HEK293 (cell line): ENCODE results near the gene TNNC2.

Source experiments
- CTCF ChIA-PET: fragments of 350-600 bp; formaldehyde crosslinking; extraction: SDS; loops from one replicate; lab custom pipeline; 2021; ENCODE audit warnings: antibody characterized with exemption; lab: Yijun Ruan, JAX
- POLR2A ChIA-PET: fragments of 300-600 bp; formaldehyde crosslinking; extraction: SDS; loops from one replicate; lab custom pipeline; 2020; ENCODE audit warnings: antibody characterized with exemption, inconsistent platforms; lab: Yijun Ruan, JAX
- H3K27ac ChIP-seq: fragments of 200-500 bp; sonication (Bioruptor generic); 2 replicates; pipeline ENCODE4 v1.5.1; 2014; ENCODE audit warnings: low read depth, low read length, control low read depth, inconsistent platforms; ENCODE audit errors: extremely low read depth
- H3K36me3 ChIP-seq, 2 experiments: fragments of 200-500 bp in 1 of 2; sonication (Bioruptor generic) in 1 of 2; 1 replicate in 1 of 2; 2 replicates in 1 of 2; pipeline ENCODE4 v1.5.1; 2014 to 2017; ENCODE audit warnings: inconsistent platforms in 2 of 2, low read length in 2 of 2; ENCODE audit not compliant: control insufficient read depth in 2 of 2, insufficient read depth in 1 of 2
- H3K4me1 ChIP-seq: fragments of 200-500 bp; sonication (Bioruptor generic); 2 replicates; pipeline ENCODE4 v1.5.1; 2014; ENCODE audit warnings: mild to moderate bottlenecking, low read length, inconsistent platforms; ENCODE audit not compliant: control insufficient read depth, insufficient read depth
- H3K4me3 ChIP-seq: 2 replicates; pipeline ENCODE4 v1.5.1; 2011; ENCODE audit warnings: low read depth, mild to moderate bottlenecking, control low read depth, low read length, moderate library complexity
- H3K9me3 ChIP-seq: fragments of 200-500 bp; sonication (Bioruptor generic); 2 replicates; pipeline ENCODE4 v1.5.1; 2014; ENCODE audit warnings: low read depth, low read length, inconsistent platforms; ENCODE audit not compliant: control insufficient read depth, insufficient read depth
- GLIS1 ChIP-seq: fragments of 450-650 bp; formaldehyde crosslinking; IDR thresholded peaks from 2 replicates; pipeline ENCODE4 v1.5.1; 2016; ENCODE audit warnings: missing biosample characterization, missing genetic modification characterization
- KLF1 ChIP-seq: fragments of 450-650 bp; formaldehyde crosslinking; IDR thresholded peaks from 2 replicates; pipeline ENCODE4 v1.5.1; 2016; ENCODE audit warnings: missing biosample characterization, missing genetic modification characterization
- KLF9 ChIP-seq: fragments of 450-650 bp; formaldehyde crosslinking; IDR thresholded peaks from 2 replicates; pipeline ENCODE4 v1.5.1; 2016; ENCODE audit warnings: missing biosample characterization, missing genetic modification characterization, low read depth
- PBX3 ChIP-seq: sonication (generic); formaldehyde crosslinking; IDR thresholded peaks from 2 replicates; pipeline ENCODE4 v1.8.1; 2022; ENCODE audit warnings: mild to moderate bottlenecking, moderate library complexity, missing genetic modification reagents
- PRDM4 ChIP-seq: fragments of 450-650 bp; formaldehyde crosslinking; IDR thresholded peaks from 2 replicates; pipeline ENCODE4 v1.5.1; 2017; ENCODE audit warnings: missing biosample characterization, missing genetic modification characterization
- TCF7L2 ChIP-seq: IDR thresholded peaks from 2 replicates; pipeline ENCODE4 v1.6.1; 2011; ENCODE audit warnings: low read depth, mild to moderate bottlenecking, inconsistent platforms, low read length, moderate library complexity, borderline replicate concordance
- ZBTB1 ChIP-seq: fragments of 450-650 bp; formaldehyde crosslinking; IDR thresholded peaks from 2 replicates; pipeline ENCODE4 v1.5.1; 2016; ENCODE audit warnings: missing biosample characterization, missing genetic modification characterization
- ZBTB10 ChIP-seq: fragments of 450-650 bp; formaldehyde crosslinking; IDR thresholded peaks from 2 replicates; pipeline ENCODE4 v1.5.1; 2016; ENCODE audit warnings: missing biosample characterization, missing genetic modification characterization
- ZBTB21 ChIP-seq: fragments of 450-650 bp; formaldehyde crosslinking; IDR thresholded peaks from 2 replicates; pipeline ENCODE4 v1.5.1; 2017; ENCODE audit warnings: missing biosample characterization, missing genetic modification characterization
- ZNF2 ChIP-seq: fragments of 450-650 bp; formaldehyde crosslinking; IDR thresholded peaks from 2 replicates; pipeline ENCODE4 v1.5.1; 2016; ENCODE audit warnings: missing biosample characterization, missing genetic modification characterization
- ZNF211 ChIP-seq: fragments of 450-650 bp; formaldehyde crosslinking; IDR thresholded peaks from 2 replicates; pipeline ENCODE4 v1.5.1; 2016; ENCODE audit warnings: low read depth, missing biosample characterization, missing genetic modification characterization
- ZNF239 ChIP-seq: fragments of 450-650 bp; formaldehyde crosslinking; IDR thresholded peaks from 2 replicates; pipeline ENCODE4 v1.5.1; 2016; ENCODE audit warnings: missing biosample characterization, missing genetic modification characterization
- ZNF335 ChIP-seq: fragments of 450-650 bp; formaldehyde crosslinking; conservative IDR thresholded peaks from 2 replicates; pipeline ENCODE4 v1.5.1; 2016; ENCODE audit warnings: missing biosample characterization, missing genetic modification characterization
- ZNF350 ChIP-seq: fragments of 450-650 bp; formaldehyde crosslinking; IDR thresholded peaks from 2 replicates; pipeline ENCODE4 v1.5.0; 2017; ENCODE audit warnings: missing biosample characterization, mild to moderate bottlenecking, missing genetic modification characterization
- ZNF426 ChIP-seq: fragments of 450-650 bp; formaldehyde crosslinking; IDR thresholded peaks from 2 replicates; pipeline ENCODE4 v1.5.1; 2017; ENCODE audit warnings: missing biosample characterization, missing genetic modification characterization, mild to moderate bottlenecking, inconsistent platforms, moderate library complexity
- ZNF629 ChIP-seq: fragments of 450-650 bp; formaldehyde crosslinking; IDR thresholded peaks from 2 replicates; pipeline ENCODE4 v1.5.1; 2017; ENCODE audit warnings: missing biosample characterization, missing genetic modification characterization
- ZNF704 ChIP-seq: fragments of 450-650 bp; formaldehyde crosslinking; IDR thresholded peaks from 2 replicates; pipeline ENCODE4 v1.5.1; 2016; ENCODE audit warnings: missing biosample characterization, missing genetic modification characterization
- ZNF707 ChIP-seq: fragments of 450-650 bp; formaldehyde crosslinking; IDR thresholded peaks from 2 replicates; pipeline ENCODE4 v1.5.1; 2016; ENCODE audit warnings: missing biosample characterization, missing genetic modification characterization
- ZNF747 ChIP-seq: fragments of 450-650 bp; formaldehyde crosslinking; IDR thresholded peaks from 2 replicates; pipeline ENCODE4 v1.5.1; 2016; ENCODE audit warnings: missing biosample characterization, missing genetic modification characterization
- ZNF76 ChIP-seq: fragments of 450-650 bp; formaldehyde crosslinking; IDR thresholded peaks from 2 replicates; pipeline ENCODE4; 2016; ENCODE audit warnings: low read depth, missing biosample characterization, missing genetic modification characterization, borderline replicate concordance
- ZNF791 ChIP-seq: fragments of 450-650 bp; formaldehyde crosslinking; IDR thresholded peaks from 2 replicates; pipeline ENCODE4 v1.5.1; 2016; ENCODE audit warnings: missing biosample characterization, missing genetic modification characterization
- TF ChIP-seq, protein P1 (sequence below): fragments of 450-650 bp; formaldehyde crosslinking; IDR thresholded peaks from 2 replicates; pipeline ENCODE4 v1.5.1; 2016; ENCODE audit warnings: missing biosample characterization, missing genetic modification characterization

TNNC2 gene

DNA sequence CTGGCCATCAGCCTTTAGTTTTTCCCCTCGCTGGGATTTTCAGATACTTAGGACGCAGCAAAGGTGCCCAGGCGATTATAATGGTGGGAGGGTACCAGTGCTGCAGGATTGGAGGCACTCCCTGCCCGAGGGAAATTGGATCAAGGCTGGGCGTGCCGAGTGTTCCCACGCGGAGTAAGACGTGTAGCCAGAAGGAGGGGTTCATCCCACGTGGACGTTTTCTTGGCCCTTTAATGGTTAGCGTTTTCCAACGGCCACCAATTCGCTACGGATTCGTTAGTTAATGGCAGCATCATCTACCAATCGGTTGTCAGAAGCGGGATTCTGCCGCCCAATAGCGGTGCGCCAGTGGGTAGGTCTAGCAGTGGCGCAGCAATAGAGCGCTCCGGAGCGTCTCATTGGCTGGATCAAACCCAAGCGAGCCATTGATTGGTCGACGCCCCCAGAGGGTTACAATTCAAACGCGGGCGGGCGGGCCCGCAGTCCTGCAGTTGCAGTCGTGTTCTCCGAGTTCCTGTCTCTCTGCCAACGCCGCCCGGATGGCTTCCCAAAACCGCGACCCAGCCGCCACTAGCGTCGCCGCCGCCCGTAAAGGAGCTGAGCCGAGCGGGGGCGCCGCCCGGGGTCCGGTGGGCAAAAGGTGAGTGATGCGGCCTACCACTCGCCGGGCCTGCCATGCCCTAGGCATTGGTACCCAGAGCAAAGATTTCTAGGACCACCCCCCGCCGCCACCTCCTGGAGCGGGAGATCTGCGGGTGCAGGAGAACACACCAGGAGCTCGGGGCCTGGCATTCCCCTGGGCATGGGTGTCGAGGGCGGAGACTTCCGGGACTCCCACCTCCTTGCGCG is 14.7 kb downstream of the TNNC2 start, which contains the start of gene UBE2C (continued):
- TF ChIP-seq PBX3 (CRISPR knock-in tag) = peak; percentile 92
- no peak for TF ChIP-seq ZNF350 (tag by site-specific recombination)
- TF ChIP-seq ZNF335 (tag by site-specific recombination) = peak; percentile 75
- peak; percentile 53 for TF ChIP-seq GLIS1 (tag by site-specific recombination)
- TF ChIP-seq PRDM4 (tag by site-specific recombination) = no peak
- TF ChIP-seq ZNF2 (tag by site-specific recombination) = no peak

DNA sequence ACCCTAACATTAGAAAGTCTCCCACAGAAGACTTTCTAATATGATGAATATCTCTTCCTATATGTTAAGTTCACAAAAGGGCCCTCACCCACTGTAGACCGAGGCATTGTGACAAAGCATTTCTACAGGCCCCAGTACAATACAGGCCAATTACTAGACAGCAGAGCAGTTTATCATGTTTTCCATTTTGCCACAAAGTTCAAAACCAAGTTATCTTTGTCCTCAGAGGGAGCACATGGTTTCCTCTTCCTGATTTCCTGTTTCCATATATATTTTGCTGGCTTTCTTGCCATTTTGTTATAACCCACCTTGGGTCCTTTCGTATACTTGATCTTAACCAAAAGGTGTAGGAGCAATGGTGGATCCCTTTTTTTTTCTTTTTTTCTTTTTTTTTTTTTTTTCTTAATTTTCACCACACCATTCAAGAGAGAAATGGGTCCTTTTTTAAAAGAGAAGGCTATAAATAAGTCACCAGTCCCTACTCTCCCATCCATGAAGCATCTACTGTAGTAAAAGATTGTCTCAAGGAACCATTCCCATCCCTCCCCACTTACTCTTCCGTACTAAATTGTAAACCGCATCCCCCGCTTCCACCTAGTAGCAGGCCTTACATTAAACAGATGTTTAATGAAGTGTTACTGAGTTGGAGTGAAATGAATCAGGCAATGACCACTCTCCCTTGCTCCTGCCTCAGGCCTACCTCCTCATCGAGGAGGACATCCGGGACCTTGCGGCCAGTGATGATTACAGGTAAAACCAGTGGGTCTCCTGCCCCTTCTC is 16.7 kb downstream of the TNNC2 start:
- Histone ChIP-seq H3K27ac (no peak overlapping the region), H3K36me3 (peaks cover 9 to 83% of the 10 kb centered on the region in 2 experiments; a peak in 2 of 3 replicates), H3K9me3 (no peaks in the 10 kb centered on the region), H3K4me1 (no peaks in the 10 kb centered on the region), H3K4me3 (no peak overlapping the region)
- TF ChIP-seq KLF1 (tag by site-specific recombination) = no peak
- ChIA-PET POLR2A (no interaction called here), CTCF (interaction anchor here (4.0 kb wide), 1 partner anchor 11 kb away, joined by 22 read pairs; no protein-coding TSS in a partner anchor)

GRCh38 chr20:45801851-45802250 is 25.3 kb downstream of the TNNC2 start:
- ChIA-PET POLR2A (no interaction called here), CTCF (interaction anchor here (3.8 to 3.9 kb wide), 2 partner anchors 15 to 31 kb away, joined by 21 read pairs; no protein-coding TSS in a partner anchor)
- Histone ChIP-seq H3K36me3 (peaks cover 17 to 69% of the 10 kb centered on the region in 2 experiments), H3K27ac (no peak overlapping the region), H3K4me1 (no peaks in the 10 kb centered on the region), H3K4me3 (no peak overlapping the region), H3K9me3 (no peaks in the 10 kb centered on the region)
- TF ChIP-seq ZBTB1 (tag by site-specific recombination) = no peak
- no peak for TF ChIP-seq ZNF747 (tag by site-specific recombination)
- no peak for TF ChIP-seq ZNF76 (tag by site-specific recombination)
- no peak for TF ChIP-seq ZNF239 (tag by site-specific recombination)
- no peak for TF ChIP-seq ZNF426 (tag by site-specific recombination)
- TF ChIP-seq ZBTB21 (tag by site-specific recombination) = no peak
- no peak for TF ChIP-seq ZNF211 (tag by site-specific recombination)
- TF ChIP-seq TCF7L2 = no peak
- TF ChIP-seq KLF9 (tag by site-specific recombination) = no peak
- no peak for TF ChIP-seq ZBTB10
- TF ChIP-seq PBX3 (CRISPR knock-in tag) = no peak
- TF ChIP-seq ZNF707 (tag by site-specific recombination) = no peak
- no peak for TF ChIP-seq ZNF629 (tag by site-specific recombination)
- TF ChIP-seq, protein P1, sequence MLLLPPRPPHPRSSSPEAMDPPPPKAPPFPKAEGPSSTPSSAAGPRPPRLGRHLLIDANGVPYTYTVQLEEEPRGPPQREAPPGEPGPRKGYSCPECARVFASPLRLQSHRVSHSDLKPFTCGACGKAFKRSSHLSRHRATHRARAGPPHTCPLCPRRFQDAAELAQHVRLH (tag by site-specific recombination) = no peak
- no peak for TF ChIP-seq ZNF704 (tag by site-specific recombination)
- no peak for TF ChIP-seq ZNF791
